ENCODE data around the gene B4GALNT3.
"Not testable (repeated sequence)": the region's sequence is repeated elsewhere in the genome, so short reads cannot be mapped to it uniquely, and the experiment has no call there.

- TF ChIP-seq CTCF (IDR thresholded peaks at IDR 0.05; ENCODE audit: low read depth, low read length); POLR2A (IDR thresholded peaks at IDR 0.05; ENCODE audit: extremely low read depth, insufficient read length): not testable (repeated sequence)
Observed at GRCh38 chr12:435737-436136, 24.0 kb upstream of the B4GALNT3 start.

Data from NB4 (cell line).